GM21528 (cell line): ENCODE results near the gene MORF4L2.

ENCODE experiments used
- ATAC-seq: cut with Tn5 transposase; IDR thresholded peaks from one replicate; pipeline ENCODE4 v1.9.1; 2021; ENCODE audit warnings: mild to moderate bottlenecking, moderate library complexity; ENCODE audit not compliant: unreplicated experiment, low FRiP score

MORF4L2 gene

DNA sequence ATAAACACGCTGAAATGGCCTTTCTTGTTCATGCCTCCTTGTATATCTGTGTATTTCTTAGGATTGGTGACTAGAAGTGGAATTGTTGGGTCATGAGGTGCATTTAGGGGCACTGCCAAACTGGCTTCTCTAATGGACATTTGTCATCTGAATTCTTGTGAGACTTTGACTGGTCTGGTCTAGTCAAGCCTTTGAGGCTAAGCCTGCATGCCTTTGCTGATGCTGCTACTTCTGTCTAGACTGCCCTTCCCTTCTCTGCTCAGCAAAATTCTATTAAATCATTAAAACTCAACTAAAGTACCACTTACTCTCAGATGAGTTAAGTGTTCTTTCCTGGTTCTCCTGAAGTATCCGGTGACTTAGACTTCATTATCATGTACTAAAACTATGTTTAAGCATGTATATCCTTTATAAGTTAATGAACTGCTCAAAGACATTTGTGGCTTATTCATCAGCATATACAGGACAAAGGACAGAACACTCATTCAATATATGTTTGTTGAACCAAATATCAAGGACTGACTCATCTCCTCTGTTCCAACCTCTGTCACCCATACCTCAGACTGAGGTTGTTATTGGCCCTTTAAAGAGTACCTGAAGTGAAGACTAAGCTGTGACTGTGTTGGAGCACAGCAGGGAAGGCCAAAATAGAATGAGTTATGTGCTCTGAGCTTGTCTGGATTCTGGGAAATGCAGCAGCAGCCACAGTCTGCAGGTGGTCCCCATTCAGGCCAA, 48.7 kb downstream of the MORF4L2 start:
- no peak for ATAC-seq

GRCh38 chrX:103635436-103635835, 51.1 kb downstream of the MORF4L2 start:
- no peak for ATAC-seq

DNA sequence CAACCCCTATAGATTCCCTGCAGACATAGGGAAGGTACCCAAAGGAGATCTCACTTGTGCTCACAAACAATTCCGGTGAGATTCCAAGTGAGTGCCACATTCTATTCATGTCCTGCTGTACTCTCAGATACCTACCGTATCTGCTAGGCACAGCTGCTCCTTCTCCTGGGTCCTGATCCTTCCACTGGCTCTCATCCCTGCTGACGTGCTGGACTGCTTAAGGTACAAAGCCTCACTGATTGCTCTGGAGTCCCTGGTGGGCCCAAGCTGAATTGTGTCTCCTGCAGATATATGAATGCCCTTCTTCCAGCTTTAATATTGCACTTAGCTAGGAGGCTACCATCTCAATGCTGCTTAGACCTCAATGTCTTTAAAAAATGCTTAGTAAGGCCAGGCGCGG, 55.4 kb downstream of the MORF4L2 start:
- no peak for ATAC-seq

DNA sequence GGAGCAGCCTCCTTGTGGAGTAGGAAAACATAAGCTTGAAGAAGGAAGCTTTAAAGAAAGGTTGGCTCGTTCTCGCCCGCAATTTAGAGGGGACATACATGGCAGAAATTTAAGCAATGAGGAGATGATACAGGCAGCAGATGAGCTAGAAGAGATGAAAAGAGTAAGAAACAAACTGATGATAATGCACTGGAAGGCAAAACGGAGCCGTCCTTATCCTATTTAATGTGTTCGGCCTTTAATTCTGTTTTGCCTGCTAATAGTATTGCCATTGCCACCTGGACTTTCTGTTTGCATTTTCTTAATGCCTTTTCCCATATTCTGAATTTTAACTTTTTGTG, 56.4 kb downstream of the MORF4L2 start:
- ATAC-seq: no peak

- ATAC-seq: peak; percentile 48
These were observed 57.0 kb downstream of the MORF4L2 start for GRCh38 chrX:103629318-103630170.

DNA sequence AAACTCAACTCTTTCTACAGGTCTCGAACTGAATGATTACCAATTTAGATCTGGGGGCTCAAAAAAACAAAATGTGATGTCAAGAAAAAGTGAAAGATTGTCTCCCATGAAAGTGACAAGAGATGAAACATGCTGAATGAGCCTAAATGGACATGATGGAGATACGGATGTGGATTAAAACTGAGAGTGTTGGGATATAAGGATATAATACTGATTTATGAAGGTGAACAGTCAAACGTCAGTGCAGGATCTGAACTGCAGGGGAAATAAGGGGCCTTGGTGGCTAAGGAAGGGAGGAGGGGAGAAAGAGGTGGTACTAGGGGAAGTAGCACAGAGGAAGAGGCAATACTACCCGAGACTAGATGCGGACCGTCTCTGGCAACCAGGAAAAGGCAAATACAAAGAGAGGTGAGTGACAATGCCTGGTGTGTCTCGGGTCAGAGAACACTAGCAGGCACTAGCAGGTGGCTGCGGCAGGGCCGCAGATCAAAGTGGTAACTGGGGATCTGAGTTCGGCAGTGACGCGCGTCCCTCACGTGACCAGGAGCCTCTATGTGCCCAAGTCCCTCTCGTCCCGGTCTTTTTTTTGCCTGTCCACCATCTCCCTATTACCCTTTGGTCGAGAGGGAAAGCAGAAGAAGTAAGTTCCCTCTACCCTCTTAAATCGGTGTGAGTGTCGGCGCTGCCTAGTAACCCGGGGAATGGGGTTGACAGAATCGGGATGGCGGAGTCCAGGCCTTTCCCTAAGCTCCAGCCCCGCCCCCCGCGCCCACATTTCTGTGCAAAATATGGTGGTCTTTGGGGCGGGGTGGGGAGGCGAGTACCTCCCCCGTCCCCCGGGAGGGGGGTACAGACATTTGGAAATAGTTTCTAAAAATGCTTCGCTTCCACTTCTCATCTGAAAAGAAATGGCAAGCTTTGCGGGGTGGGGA, 57.8 kb downstream of the MORF4L2 start, which contains the start of gene TCEAL1:
TCEAL1 (plus strand) TSS at position 590 of the 932 bp plus-strand sequence. CDS start 942 bp downstream, outside the sequence.
- ATAC-seq: peak; percentile 69

DNA sequence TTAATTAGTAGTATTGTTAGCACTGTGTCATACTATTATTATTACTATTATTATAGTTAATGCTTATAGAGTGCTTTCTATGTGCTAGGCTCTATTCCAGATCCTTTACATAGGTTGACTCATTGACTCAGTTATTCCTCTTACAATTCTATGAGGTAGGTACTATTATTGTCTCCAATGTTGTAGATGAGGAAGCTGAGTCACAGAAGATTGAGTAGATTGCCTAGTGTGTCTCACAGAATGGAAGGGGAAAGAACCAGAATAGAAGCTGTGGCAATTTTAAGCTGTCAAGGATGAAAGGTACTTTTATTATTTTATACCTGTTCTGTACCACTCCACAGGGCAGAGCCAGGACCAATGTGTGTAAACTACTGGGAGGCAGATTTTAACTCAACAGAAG, 59.6 kb downstream of the MORF4L2 start:
- no peak for ATAC-seq
